Esophagus muscularis mucosa (tissue), 4 donors: Measurements from ENCODE around the gene CPAMD8. TPM values are rescaled to one million over a fixed set of nuclear protein-coding genes. Genes with fewer than 3 reads are reported as not detected.

Experiments
- DNase-seq: peaks from one replicate; pipeline ENCODE4 v3.0.0-alpha.2; 2017; ENCODE audit errors: extremely low spot score
- H3K27ac ChIP-seq, 4 donors: fragments of 200-600 bp; sonication (generic); replicated peaks in 1 of 4; 1 replicate in 3 of 4; 2 replicates in 1 of 4; pipeline ENCODE4 v1.5.1; 2016 to 2019; ENCODE audit warnings: mild to moderate bottlenecking in 1 of 4
- H3K27me3 ChIP-seq, 4 donors: fragments of 200-600 bp; sonication (generic); one replicate each; pipeline versions ENCODE4 v1.5.1 to v1.6.0; 2016 to 2019
- H3K36me3 ChIP-seq, 4 donors: fragments of 200-600 bp; sonication (generic); one replicate each; pipeline ENCODE4 v1.5.1; 2016 to 2019
- H3K4me1 ChIP-seq, 4 donors: fragments of 200-600 bp; sonication (generic); one replicate each; pipeline ENCODE4 v1.5.1; 2016 to 2019
- H3K4me3 ChIP-seq, 4 donors: fragments of 200-600 bp; sonication (generic); 1 replicate in 2 of 4; 2 replicates in 2 of 4; pipeline ENCODE4 v1.5.1; 2016 to 2019; ENCODE audit warnings: mild to moderate bottlenecking in 4 of 4, moderate library complexity in 1 of 4
- H3K9me3 ChIP-seq, 4 donors: fragments of 200-600 bp; sonication (generic); 1 replicate in 3 of 4; 2 replicates in 1 of 4; pipeline ENCODE4 v1.5.1; 2016 to 2019
- EP300 ChIP-seq: sonication (generic); formaldehyde crosslinking; IDR thresholded peaks from one replicate; pipeline ENCODE4 v1.6.1; 2017; ENCODE audit warnings: antibody characterized with exemption
- POLR2A ChIP-seq: fragments of 450-650 bp; IDR thresholded peaks from one replicate; pipeline ENCODE4 v1.6.1; 2017; ENCODE audit warnings: antibody characterized with exemption, moderate library complexity, mild to moderate bottlenecking, low read depth
- POLR2AphosphoS5 ChIP-seq, 2 donors: sonication (generic); formaldehyde crosslinking; IDR thresholded peaks; one replicate each; pipeline ENCODE4 v1.6.1; 2017; ENCODE audit warnings: antibody characterized with exemption in 2 of 2
- WGBS: methylation state at CpG from one replicate; pipeline ENCODE4 v1.1.5; 2018; 5-methylcytosine and 5-hydroxymethylcytosine counted together
- intact Hi-C: fragments of 100-400 bp; cut with DNase I; formaldehyde crosslinking; loops from one replicate; pipeline ENCODE4 v1.15.1; 2023
- total RNA-seq, 4 donors: library from RNA; depleted of rRNA; stranded (reverse); fragments of >200 nt; gene quantifications; one replicate each; pipeline versions ENCODE4 v1.1.0 to v1.2.1, GENCODE V29; 2016
- TF ChIP-seq, protein P1 (sequence below), 3 experiments: fragments of 200-600 bp in 2 of 3; fragments of 450-650 bp in 1 of 3; sonication (generic) in 2 of 3; IDR thresholded peaks; one replicate each; pipeline ENCODE4 v1.5.1; 2017 to 2019; ENCODE audit warnings: antibody characterized with exemption in 3 of 3, mild to moderate bottlenecking in 2 of 3, moderate library complexity in 1 of 3

CPAMD8 gene
- total RNA-seq, 4 donors from 2014 or later, result 9.6 to 21.0 (median 13.0) TPM

- intact Hi-C loops, result no loop called here
- H3K4me1 ChIP-seq, result peaks cover 13 to 38% (median 32%) of the 10 kb centered on the region in 4 donors
- peaks cover 0 to under 1% (median 0%) of the 10 kb centered on the region in 4 donors for H3K36me3 ChIP-seq
- peak; percentile 99 for DNase-seq
- peaks cover 0 to 10% (median 0%) of the 10 kb centered on the region in 4 donors for H3K27me3 ChIP-seq
- 2% methylated on average over 21 of the region's 68 CpGs for WGBS
- TF ChIP-seq POLR2AphosphoS5 (IDR thresholded peaks at IDR 0.05), result peak; percentile 61 to 75
- TF ChIP-seq, protein P1, sequence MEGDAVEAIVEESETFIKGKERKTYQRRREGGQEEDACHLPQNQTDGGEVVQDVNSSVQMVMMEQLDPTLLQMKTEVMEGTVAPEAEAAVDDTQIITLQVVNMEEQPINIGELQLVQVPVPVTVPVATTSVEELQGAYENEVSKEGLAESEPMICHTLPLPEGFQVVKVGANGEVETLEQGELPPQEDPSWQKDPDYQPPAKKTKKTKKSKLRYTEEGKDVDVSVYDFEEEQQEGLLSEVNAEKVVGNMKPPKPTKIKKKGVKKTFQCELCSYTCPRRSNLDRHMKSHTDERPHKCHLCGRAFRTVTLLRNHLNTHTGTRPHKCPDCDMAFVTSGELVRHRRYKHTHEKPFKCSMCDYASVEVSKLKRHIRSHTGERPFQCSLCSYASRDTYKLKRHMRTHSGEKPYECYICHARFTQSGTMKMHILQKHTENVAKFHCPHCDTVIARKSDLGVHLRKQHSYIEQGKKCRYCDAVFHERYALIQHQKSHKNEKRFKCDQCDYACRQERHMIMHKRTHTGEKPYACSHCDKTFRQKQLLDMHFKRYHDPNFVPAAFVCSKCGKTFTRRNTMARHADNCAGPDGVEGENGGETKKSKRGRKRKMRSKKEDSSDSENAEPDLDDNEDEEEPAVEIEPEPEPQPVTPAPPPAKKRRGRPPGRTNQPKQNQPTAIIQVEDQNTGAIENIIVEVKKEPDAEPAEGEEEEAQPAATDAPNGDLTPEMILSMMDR (IDR thresholded peaks at IDR 0.05), result no peak
- peak overlapping the region; percentile 60 to 73 (median 66) for H3K4me3 ChIP-seq
- peak overlapping the region; percentile 76 to 88 (median 84) for H3K27ac ChIP-seq
- H3K9me3 ChIP-seq, result no peaks in the 10 kb centered on the region
These were observed 129.4 kb downstream of the CPAMD8 start for GRCh38 chr19:16897029-16897855.

DNA sequence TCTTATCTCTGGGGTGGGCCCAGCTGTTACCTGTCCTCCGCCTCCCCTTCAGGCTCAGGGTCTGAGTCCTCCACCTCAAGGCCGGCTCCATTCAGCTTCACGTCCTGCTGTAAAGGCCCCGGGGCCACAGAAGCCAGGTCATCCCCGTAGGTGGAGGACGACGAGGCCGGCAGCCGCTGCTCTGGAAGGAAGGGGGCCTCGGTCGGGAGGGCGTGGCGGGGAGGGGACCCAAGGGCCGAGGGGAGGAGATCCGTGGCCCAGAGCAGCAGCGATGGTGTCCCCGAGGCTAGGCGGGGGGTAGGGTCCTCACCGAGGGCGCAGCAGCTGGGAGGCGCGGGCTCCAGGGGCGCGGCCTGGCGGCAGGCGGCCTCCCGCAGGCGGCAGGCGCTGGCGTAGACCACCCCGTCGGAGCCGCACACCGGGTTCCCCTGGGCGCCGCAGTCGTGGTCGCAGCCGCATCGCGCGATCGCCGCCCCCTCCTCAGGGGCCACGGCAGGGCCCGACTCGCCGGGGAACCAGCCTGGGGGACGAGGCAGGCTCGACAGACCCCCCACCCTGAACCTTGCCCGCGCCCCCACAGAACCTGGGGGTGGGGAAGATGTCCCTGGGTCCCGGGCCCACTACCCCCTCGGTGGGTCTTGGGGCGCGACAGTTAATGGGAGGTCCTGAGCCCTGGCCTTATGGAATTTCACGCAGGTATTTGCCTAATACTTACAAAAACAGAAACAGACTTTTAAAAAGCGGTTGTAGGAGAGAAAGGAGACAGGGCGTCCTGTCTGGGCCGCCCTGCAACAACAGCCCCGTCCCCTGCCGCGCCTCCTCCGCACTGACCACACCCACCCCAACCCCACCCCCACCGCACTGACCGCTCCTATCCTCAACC, 130.2 kb downstream of the CPAMD8 start:
- no peak for DNase-seq

GRCh38 chr19:16895467-16896145, 131.0 kb downstream of the CPAMD8 start:
- H3K4me1 ChIP-seq, result peaks cover 13 to 38% (median 32%) of the 10 kb centered on the region in 4 donors
- TF ChIP-seq, protein P1 (IDR thresholded peaks at IDR 0.05), result no peak
- TF ChIP-seq POLR2AphosphoS5 (IDR thresholded peaks at IDR 0.05) (no peak), EP300 (no peak), POLR2A (no peak)
- H3K36me3 ChIP-seq, result no peaks in the 10 kb centered on the region
- peak overlapping the region; percentile 60 to 73 (median 66) for H3K4me3 ChIP-seq
- intact Hi-C loops, result no loop called here
- 66% methylated on average over 20 of the region's 30 CpGs for WGBS
- no peaks in the 10 kb centered on the region for H3K9me3 ChIP-seq
- no peak for DNase-seq
- peak overlapping the region; percentile 58 to 68 (median 66) for H3K27ac ChIP-seq
- peaks cover 0 to 10% (median 0%) of the 10 kb centered on the region in 4 donors for H3K27me3 ChIP-seq

More for the DNA sequence above, 130.2 kb downstream of the CPAMD8 start:
- 9% methylated on average over 15 of the region's 66 CpGs for WGBS
- Histone ChIP-seq H3K4me1 (peaks cover 13 to 38% (median 32%) of the 10 kb centered on the region in 4 donors), H3K36me3 (no peaks in the 10 kb centered on the region), H3K4me3 (peak overlapping the region; percentile 60 to 73 (median 66)), H3K9me3 (no peaks in the 10 kb centered on the region), H3K27me3 (peaks cover 0 to 10% (median 0%) of the 10 kb centered on the region in 4 donors), H3K27ac (peak overlapping the region; percentile 58 to 68 (median 66))
- TF ChIP-seq POLR2A (no peak), POLR2AphosphoS5 (IDR thresholded peaks at IDR 0.05) (peak; percentile 27 to 71)
- intact Hi-C loops, result no loop called here

GRCh38 chr19:16894080-16894479, 132.5 kb downstream of the CPAMD8 start:
- Histone ChIP-seq H3K27me3 (peaks cover 0 to 12% (median 5%) of the 10 kb centered on the region in 4 donors), H3K36me3 (no peaks in the 10 kb centered on the region), H3K4me1 (peaks cover 21 to 47% (median 39%) of the 10 kb centered on the region in 4 donors), H3K27ac (peak overlapping the region in 1 of 4 donors; percentile 34), H3K4me3 (no peak overlapping the region), H3K9me3 (no peaks in the 10 kb centered on the region)
- TF ChIP-seq EP300 (no peak), POLR2AphosphoS5 (IDR thresholded peaks at IDR 0.05) (no peak), POLR2A (no peak)
- TF ChIP-seq, protein P1 (IDR thresholded peaks at IDR 0.05), result no peak
- intact Hi-C loops, result no loop called here
- DNase-seq, result no peak
- 51% methylated on average over 3 of the region's 7 CpGs for WGBS
